Liver (tissue), 3 donors: ENCODE results near the gene SEPTIN2.
"Not testable (repeated sequence)": the region's sequence is repeated elsewhere in the genome, so short reads cannot be mapped to it uniquely, and the experiment has no call there.

Experiments used
- ATF3 ChIP-seq: IDR thresholded peaks from 2 replicates; pipeline ENCODE4 v1.6.1; 2016; ENCODE audit warnings: antibody characterized with exemption
- CTCF ChIP-seq: fragments of 150-350 bp; IDR thresholded peaks from 2 replicates; pipeline ENCODE4 v1.5.1; 2017; ENCODE audit warnings: improper control_type of control experiment, low read depth, low read length; ENCODE audit not compliant: missing input control
- EGR1 ChIP-seq, 2 donors: IDR thresholded peaks; 2 replicates each; pipeline ENCODE4 v1.6.1; 2016 to 2018; ENCODE audit warnings: antibody characterized with exemption in 2 of 2, low read depth in 2 of 2
- GABPA ChIP-seq, 2 donors: IDR thresholded peaks in 1 of 2; conservative IDR thresholded peaks in 1 of 2; 2 replicates each; pipeline ENCODE4 v1.6.1; 2016; ENCODE audit warnings: antibody characterized with exemption in 2 of 2, mild to moderate bottlenecking in 1 of 2, moderate library complexity in 1 of 2
- HNF4A ChIP-seq, 2 donors: conservative IDR thresholded peaks; 2 replicates each; pipeline ENCODE4 v1.6.1; 2016; ENCODE audit warnings: antibody characterized with exemption in 2 of 2, mild to moderate bottlenecking in 2 of 2
- JUND ChIP-seq, 2 donors: IDR thresholded peaks; 2 replicates each; pipeline ENCODE4 v1.6.1; 2016; ENCODE audit warnings: antibody characterized with exemption in 2 of 2
- MAX ChIP-seq: IDR thresholded peaks from 2 replicates; pipeline ENCODE4 v1.6.1; 2016; ENCODE audit warnings: antibody characterized with exemption
- REST ChIP-seq: IDR thresholded peaks from 2 replicates; pipeline ENCODE4 v1.6.1; 2016; ENCODE audit warnings: antibody characterized with exemption, mild to moderate bottlenecking
- RXRA ChIP-seq, 2 donors: IDR thresholded peaks; 2 replicates each; pipeline ENCODE4 v1.6.1; 2017 to 2018; ENCODE audit warnings: antibody characterized with exemption in 2 of 2, mild to moderate bottlenecking in 1 of 2
- SP1 ChIP-seq: IDR thresholded peaks from 2 replicates; pipeline ENCODE4 v1.6.1; 2018; ENCODE audit warnings: antibody characterized with exemption, mild to moderate bottlenecking
- TAF1 ChIP-seq: conservative IDR thresholded peaks from 2 replicates; pipeline ENCODE4 v1.6.1; 2016; ENCODE audit warnings: antibody characterized with exemption, mild to moderate bottlenecking
- ZBTB33 ChIP-seq: IDR thresholded peaks from 2 replicates; pipeline ENCODE4 v1.6.1; 2016; ENCODE audit warnings: antibody characterized with exemption
- donor health status: healthy.
- donor health status: healthy.

GRCh38 chr2:241396809-241397208 lies 81.1 kb downstream of the SEPTIN2 start:
- not testable (repeated sequence) for TF ChIP-seq JUND (IDR thresholded peaks at IDR 0.05); CTCF; EGR1 (IDR thresholded peaks at IDR 0.05; ENCODE audit: low read depth in 2 of 2); SP1; TAF1; MAX; REST; GABPA (IDR thresholded peaks at IDR 0.05 in 1 of 2, conservative IDR thresholded peaks at IDR 0.05 in 1 of 2); ATF3; HNF4A (conservative IDR thresholded peaks at IDR 0.05); ZBTB33; RXRA (IDR thresholded peaks at IDR 0.05)
